SK-N-SH treated with all-trans-retinoic acid at 6 μM for 48 hours (cell line): ENCODE results near the gene CXCL10.

Source experiments
- ARNTL ChIP-seq: fragments of 450-650 bp; formaldehyde crosslinking; IDR thresholded peaks from 2 replicates; pipeline ENCODE4 v1.5.0; 2020; ENCODE audit warnings: low read depth, mild to moderate bottlenecking, moderate library complexity, borderline replicate concordance
- GLIS3 ChIP-seq: fragments of 250-450 bp; sonication (Bioruptor Pico); IDR thresholded peaks from 2 replicates; pipeline ENCODE4 v1.5.0; 2020; ENCODE audit warnings: mild to moderate bottlenecking, moderate library complexity
- PATZ1 ChIP-seq: fragments of 250-450 bp; sonication (Bioruptor Pico); IDR thresholded peaks from 2 replicates; pipeline ENCODE4 v1.8.0; 2020; ENCODE audit warnings: mild to moderate bottlenecking, moderate library complexity, borderline replicate concordance
- RARB ChIP-seq: fragments of 250-450 bp; sonication (Bioruptor Pico); IDR thresholded peaks from 2 replicates; pipeline ENCODE4 v1.8.0; 2021; ENCODE audit warnings: mild to moderate bottlenecking, moderate library complexity
- SNAI2 ChIP-seq: fragments of 250-450 bp; sonication (Bioruptor Pico); IDR thresholded peaks from 2 replicates; pipeline ENCODE4 v1.5.0; 2020; ENCODE audit warnings: mild to moderate bottlenecking, moderate library complexity
- TOX ChIP-seq: fragments of 250-450 bp; sonication (Bioruptor Pico); IDR thresholded peaks from 2 replicates; pipeline ENCODE4 v1.8.0; 2021; ENCODE audit warnings: mild to moderate bottlenecking, moderate library complexity, borderline replicate concordance
- ZC3H10 ChIP-seq: fragments of 250-450 bp; sonication (Bioruptor Pico); IDR thresholded peaks from 2 replicates; pipeline ENCODE4 v1.5.1; 2021; ENCODE audit warnings: mild to moderate bottlenecking, moderate library complexity
- ZFP3 ChIP-seq: fragments of 250-450 bp; sonication (Bioruptor Pico); IDR thresholded peaks from 2 replicates; pipeline ENCODE4 v1.5.0; 2020; ENCODE audit warnings: mild to moderate bottlenecking, moderate library complexity
- ZFP30 ChIP-seq: fragments of 450-650 bp; formaldehyde crosslinking; IDR thresholded peaks from 2 replicates; pipeline ENCODE4 v1.5.0; 2022; ENCODE audit warnings: mild to moderate bottlenecking, moderate library complexity
- ZNF565 ChIP-seq: fragments of 450-650 bp; formaldehyde crosslinking; conservative IDR thresholded peaks from 2 replicates; pipeline ENCODE4 v1.5.0; 2020; ENCODE audit warnings: low read depth, mild to moderate bottlenecking, moderate library complexity
- ZNF70 ChIP-seq: fragments of 450-650 bp; formaldehyde crosslinking; IDR thresholded peaks from 2 replicates; pipeline ENCODE4 v1.5.0; 2020; ENCODE audit warnings: mild to moderate bottlenecking, moderate library complexity
- TF ChIP-seq, protein P1 (sequence below): fragments of 250-450 bp; sonication (Bioruptor Pico); IDR thresholded peaks from 2 replicates; pipeline ENCODE4 v1.5.1; 2020; ENCODE audit warnings: low read depth, mild to moderate bottlenecking, moderate library complexity

- TF ChIP-seq ZC3H10 (CRISPR knock-in tag) (no peak), PATZ1 (CRISPR knock-in tag) (no peak), SNAI2 (no peak), ARNTL (no peak), RARB (CRISPR knock-in tag) (no peak), ZFP30 (CRISPR knock-in tag) (no peak), GLIS3 (CRISPR knock-in tag) (no peak), ZNF70 (CRISPR knock-in tag) (no peak), ZFP3 (no peak), ZNF565 (no peak), TOX (CRISPR knock-in tag) (no peak)
- TF ChIP-seq, protein P1, sequence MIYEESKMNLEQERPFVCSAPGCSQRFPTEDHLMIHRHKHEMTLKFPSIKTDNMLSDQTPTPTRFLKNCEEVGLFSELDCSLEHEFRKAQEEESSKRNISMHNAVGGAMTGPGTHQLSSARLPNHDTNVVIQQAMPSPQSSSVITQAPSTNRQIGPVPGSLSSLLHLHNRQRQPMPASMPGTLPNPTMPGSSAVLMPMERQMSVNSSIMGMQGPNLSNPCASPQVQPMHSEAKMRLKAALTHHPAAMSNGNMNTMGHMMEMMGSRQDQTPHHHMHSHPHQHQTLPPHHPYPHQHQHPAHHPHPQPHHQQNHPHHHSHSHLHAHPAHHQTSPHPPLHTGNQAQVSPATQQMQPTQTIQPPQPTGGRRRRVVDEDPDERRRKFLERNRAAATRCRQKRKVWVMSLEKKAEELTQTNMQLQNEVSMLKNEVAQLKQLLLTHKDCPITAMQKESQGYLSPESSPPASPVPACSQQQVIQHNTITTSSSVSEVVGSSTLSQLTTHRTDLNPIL (CRISPR knock-in tag) = no peak
Observed at GRCh38 chr4:76003035-76003434, 20.3 kb downstream of the CXCL10 start.
